GM13977 (cell line): ENCODE measurements around the gene MALT1.

Source experiments
- DNase-seq: peaks from one replicate; pipeline ENCODE4 v3.0.0; 2012; ENCODE audit warnings: low spot score
- in situ Hi-C: fragments of 300-500 bp; cut with MboI; formaldehyde crosslinking; loops from one replicate; pipeline ENCODE4 v1.12.0; 2022; ENCODE audit warnings: low sequenced_read_pairs, low pct_unique_long_range_greater_than_20kb, mixed read lengths, inconsistent platforms; ENCODE audit not compliant: unreplicated experiment
- TF ChIP-seq, protein P1 (sequence below): IDR thresholded peaks from 2 replicates; pipeline ENCODE4 v1.5.1; 2012; ENCODE audit warnings: mild to moderate bottlenecking, control low read depth; ENCODE audit not compliant: insufficient read depth; ENCODE audit errors: extremely low read depth, missing control alignments

MALT1 gene

GRCh38 chr18:58661423-58661822 is 9.8 kb upstream of the MALT1 start:
- TF ChIP-seq, protein P1, sequence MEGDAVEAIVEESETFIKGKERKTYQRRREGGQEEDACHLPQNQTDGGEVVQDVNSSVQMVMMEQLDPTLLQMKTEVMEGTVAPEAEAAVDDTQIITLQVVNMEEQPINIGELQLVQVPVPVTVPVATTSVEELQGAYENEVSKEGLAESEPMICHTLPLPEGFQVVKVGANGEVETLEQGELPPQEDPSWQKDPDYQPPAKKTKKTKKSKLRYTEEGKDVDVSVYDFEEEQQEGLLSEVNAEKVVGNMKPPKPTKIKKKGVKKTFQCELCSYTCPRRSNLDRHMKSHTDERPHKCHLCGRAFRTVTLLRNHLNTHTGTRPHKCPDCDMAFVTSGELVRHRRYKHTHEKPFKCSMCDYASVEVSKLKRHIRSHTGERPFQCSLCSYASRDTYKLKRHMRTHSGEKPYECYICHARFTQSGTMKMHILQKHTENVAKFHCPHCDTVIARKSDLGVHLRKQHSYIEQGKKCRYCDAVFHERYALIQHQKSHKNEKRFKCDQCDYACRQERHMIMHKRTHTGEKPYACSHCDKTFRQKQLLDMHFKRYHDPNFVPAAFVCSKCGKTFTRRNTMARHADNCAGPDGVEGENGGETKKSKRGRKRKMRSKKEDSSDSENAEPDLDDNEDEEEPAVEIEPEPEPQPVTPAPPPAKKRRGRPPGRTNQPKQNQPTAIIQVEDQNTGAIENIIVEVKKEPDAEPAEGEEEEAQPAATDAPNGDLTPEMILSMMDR = no peak
- no peak for DNase-seq
- in situ Hi-C loops = loop anchor here (10.0 kb wide), 1 partner anchor 127 kb away; no protein-coding TSS in a partner anchor

GRCh38 chr18:58662118-58662517 is 9.1 kb upstream of the MALT1 start:
- no peak for DNase-seq
- in situ Hi-C loops = loop anchor here (10.0 kb wide), 1 partner anchor 127 kb away; no protein-coding TSS in a partner anchor
- TF ChIP-seq, protein P1 = no peak

DNA sequence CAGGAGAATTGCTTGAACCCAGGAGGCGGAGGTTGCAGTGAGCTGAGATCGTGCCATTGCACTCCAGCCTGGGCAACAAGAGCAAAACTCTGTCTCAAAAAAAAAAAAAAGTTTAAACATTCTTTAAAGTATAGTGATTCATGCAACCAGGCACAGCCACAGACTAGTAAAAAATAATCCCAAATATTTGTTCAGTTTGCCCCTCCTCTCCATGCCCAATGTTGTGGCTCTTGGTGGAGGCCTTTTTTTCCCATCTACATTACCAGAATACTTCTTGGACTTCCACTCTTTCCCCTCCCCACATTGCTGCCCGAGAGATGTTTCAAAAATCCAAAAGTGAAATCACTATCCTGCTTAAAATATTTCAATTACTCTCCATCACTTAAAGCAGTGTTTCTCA is 5.1 kb upstream of the MALT1 start:
- in situ Hi-C loops = loop anchor here (10.0 kb wide), 1 partner anchor 131 kb away; no protein-coding TSS in a partner anchor
- no peak for DNase-seq
- TF ChIP-seq, protein P1 = no peak

GRCh38 chr18:58668211-58668610 is 3.1 kb upstream of the MALT1 start:
- TF ChIP-seq, protein P1 = no peak
- in situ Hi-C loops = loop anchor here (10.0 kb wide), 1 partner anchor 133 kb away; no protein-coding TSS in a partner anchor
- no peak for DNase-seq

DNA sequence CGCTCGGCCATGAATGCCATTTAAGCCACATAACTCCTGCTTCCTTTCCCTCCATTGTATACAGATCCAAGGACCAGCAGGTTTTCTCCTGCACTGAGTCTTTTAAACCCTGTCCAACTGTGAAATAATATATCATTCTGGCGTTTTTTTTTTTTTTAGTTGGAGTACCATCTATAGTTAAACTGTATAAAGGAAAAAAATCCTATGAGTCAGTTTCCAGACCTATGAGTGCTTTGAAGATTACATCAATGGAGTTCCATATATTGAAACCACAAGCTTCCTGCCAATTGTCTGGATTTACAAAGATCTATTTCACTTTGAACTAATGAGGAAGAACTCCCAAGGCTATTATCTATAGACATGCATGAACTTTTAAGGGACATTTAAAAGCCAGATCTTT is 2.4 kb upstream of the MALT1 start:
- no peak for DNase-seq
- TF ChIP-seq, protein P1 = no peak
- in situ Hi-C loops = loop anchor here (10.0 kb wide), 1 partner anchor 134 kb away; no protein-coding TSS in a partner anchor

DNA sequence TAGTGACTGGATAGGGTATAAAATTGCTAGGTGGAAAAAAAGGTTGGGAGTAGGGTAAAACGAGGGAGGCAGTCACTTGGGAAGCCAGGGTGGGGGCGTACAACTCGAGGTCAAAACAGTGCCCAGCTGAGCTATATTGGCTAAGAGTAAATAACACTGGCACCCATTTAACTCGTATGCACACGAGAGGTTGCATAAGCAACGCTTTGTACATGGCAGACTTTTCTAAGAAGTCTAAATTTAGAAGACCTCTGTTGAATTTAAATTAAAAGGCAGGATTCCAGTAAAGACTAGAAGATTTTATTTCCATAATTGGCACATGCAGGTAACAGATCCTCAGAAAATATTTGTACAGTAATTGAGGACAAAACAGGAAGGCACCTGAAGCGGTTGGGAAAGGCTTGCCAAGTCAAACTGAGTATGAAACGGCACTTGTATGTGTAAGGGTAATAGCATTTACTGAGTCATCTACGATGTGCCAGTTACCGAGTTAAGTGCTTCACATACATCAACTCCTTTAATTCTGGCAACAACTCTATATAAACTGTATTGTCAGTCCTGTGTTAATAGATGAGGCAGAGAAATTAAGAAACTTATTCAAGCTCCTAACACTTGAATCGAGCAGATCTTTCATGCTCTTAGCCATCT is 1.4 kb upstream of the MALT1 start:
- in situ Hi-C loops = loop anchor here (10.0 kb wide), 1 partner anchor 135 kb away; no protein-coding TSS in a partner anchor
- DNase-seq = no peak
- TF ChIP-seq, protein P1 = no peak
